Transverse colon (tissue), 4 donors: ENCODE data around the gene POLR3A. TPM values are rescaled to one million over a fixed set of nuclear protein-coding genes. Genes with fewer than 3 reads are reported as not detected.

Source experiments
- DNase-seq: peaks from one replicate; pipeline ENCODE4 v3.0.0-alpha.2; 2019
- H3K27ac ChIP-seq, 4 donors: fragments of 200-600 bp; sonication (generic); 2 replicates each; pipeline ENCODE4 v1.5.1; 2016 to 2018; ENCODE audit warnings: inconsistent platforms in 4 of 4
- H3K27me3 ChIP-seq: fragments of 200-600 bp; sonication (generic); 2 replicates; pipeline ENCODE4 v1.5.1; 2017; ENCODE audit warnings: inconsistent platforms
- H3K36me3 ChIP-seq, 4 donors: fragments of 200-600 bp; sonication (generic); 2 replicates each; pipeline ENCODE4 v1.5.1; 2017 to 2019; ENCODE audit warnings: inconsistent platforms in 4 of 4
- H3K4me1 ChIP-seq, 4 donors: fragments of 200-600 bp; sonication (generic); 2 replicates each; pipeline ENCODE4 v1.5.1; 2017 to 2020; ENCODE audit warnings: inconsistent platforms in 4 of 4
- H3K4me3 ChIP-seq, 4 donors: fragments of 200-600 bp; sonication (generic); 1 replicate in 1 of 4; 2 replicates in 3 of 4; pipeline versions ENCODE4 v1.5.1 to v1.6.1; 2017 to 2019; ENCODE audit warnings: inconsistent platforms in 4 of 4
- H3K9me3 ChIP-seq, 2 donors: fragments of 200-600 bp; sonication (generic); 2 replicates each; pipeline ENCODE4 v1.5.1; 2017 to 2019; ENCODE audit warnings: inconsistent platforms in 2 of 2
- CTCF ChIP-seq, 5 experiments: fragments of 200-600 bp in 3 of 5; fragments of 450-650 bp in 2 of 5; sonication (generic) in 3 of 5; IDR thresholded peaks; 1 replicate in 2 of 5; 2 replicates in 3 of 5; pipeline ENCODE4 v1.5.1; 2016 to 2017; ENCODE audit warnings: antibody characterized with exemption in 5 of 5, inconsistent platforms in 3 of 5, mild to moderate bottlenecking in 2 of 5, moderate library complexity in 1 of 5
- EP300 ChIP-seq: sonication (generic); formaldehyde crosslinking; IDR thresholded peaks from one replicate; pipeline ENCODE4 v1.6.1; 2017; ENCODE audit warnings: antibody characterized with exemption, low read depth
- POLR2A ChIP-seq: fragments of 450-650 bp; IDR thresholded peaks from one replicate; pipeline ENCODE4 v1.6.1; 2016; ENCODE audit warnings: antibody characterized with exemption, mild to moderate bottlenecking, moderate library complexity
- POLR2AphosphoS5 ChIP-seq, 3 donors: sonication (generic); formaldehyde crosslinking; IDR thresholded peaks; one replicate each; pipeline ENCODE4 v1.6.1; 2016; ENCODE audit warnings: antibody characterized with exemption in 3 of 3
- WGBS, 2 donors: methylation state at CpG; one replicate each; pipeline ENCODE4 v1.1.5; 2018; ENCODE audit warnings: low coverage in 1 of 2; 5-methylcytosine and 5-hydroxymethylcytosine counted together
- in situ Hi-C, 4 donors: fragments of 200-750 bp; cut with MboI; loops; one replicate each; pipeline versions ENCODE4 v1.15.0 to v1.15.1; 2017; ENCODE audit warnings: low sequenced_read_pairs in 3 of 4, low pct_ligation_motif_present in 1 of 4, low pct_unique_long_range_greater_than_20kb in 1 of 4
- intact Hi-C: fragments of 100-400 bp; cut with DNase I; formaldehyde crosslinking; loops from one replicate; pipeline ENCODE4 v1.15.1; 2023; ENCODE audit warnings: low total_unique reads
- total RNA-seq, 4 donors: library from RNA; depleted of rRNA; stranded (reverse); fragments of >200 nt; gene quantifications; one replicate each; pipeline ENCODE4 v1.1.0, GENCODE V29; 2016

POLR3A gene
- total RNA-seq, 4 donors from 2014 or later: 8.0 to 16.8 (median 13.1) TPM

- Histone ChIP-seq H3K27me3 (no peaks in the 10 kb centered on the region), H3K27ac (no peak overlapping the region), H3K36me3 (peaks cover 0 to 53% (median 21%) of the 10 kb centered on the region in 4 donors), H3K4me1 (peaks cover 0 to 4% (median 0%) of the 10 kb centered on the region in 4 donors), H3K4me3 (no peak overlapping the region), H3K9me3 (no peaks in the 10 kb centered on the region)
- TF ChIP-seq POLR2A (no peak), CTCF (IDR thresholded peaks at IDR 0.05) (no peak), EP300 (no peak), POLR2AphosphoS5 (IDR thresholded peaks at IDR 0.05) (no peak)
- in situ Hi-C loops (loop anchor here in 1 of 4 donors (25.0 kb wide), 1 partner anchor 141 kb away; no protein-coding TSS in a partner anchor), intact Hi-C loops (loop anchor here (10.0 kb wide), 1 partner anchor 53 kb away; the partner anchor contains the start of gene DLG5)
- 98 to 100% methylated on average over 2 to 3 of the region's 3 CpGs for WGBS, 2 donors
- DNase-seq: no peak
These were observed 51.4 kb downstream of the POLR3A start for GRCh38 chr10:77977934-77978333.

GRCh38 chr10:77977016-77977415, 52.3 kb downstream of the POLR3A start:
- intact Hi-C loops: loop anchor here (10.0 kb wide), 1 partner anchor 52 kb away; the partner anchor contains the start of gene DLG5
- 92 to 100% methylated on average over 2 to 7 of the region's 7 CpGs for WGBS, 2 donors
- no peak for DNase-seq
- H3K4me1 ChIP-seq: peaks cover 0 to 4% (median under 1%) of the 10 kb centered on the region in 4 donors
- peaks cover 0 to 43% (median 18%) of the 10 kb centered on the region in 4 donors for H3K36me3 ChIP-seq
- in situ Hi-C loops: loop anchor here in 1 of 4 donors (25.0 kb wide), 1 partner anchor 140 kb away; no protein-coding TSS in a partner anchor
- no peaks in the 10 kb centered on the region for H3K27me3 ChIP-seq
- TF ChIP-seq EP300: no peak
- TF ChIP-seq POLR2A: no peak
- no peak for TF ChIP-seq POLR2AphosphoS5 (IDR thresholded peaks at IDR 0.05)
- TF ChIP-seq CTCF (IDR thresholded peaks at IDR 0.05): no peak
- H3K27ac ChIP-seq: peak overlapping the region in 1 of 4 donors; percentile 24
- H3K4me3 ChIP-seq: no peak overlapping the region
- H3K9me3 ChIP-seq: no peaks in the 10 kb centered on the region

- DNase-seq: peak; percentile 41
- 71% methylated on average over 9 of the region's 9 CpGs; no CpG with 5 or more reads in 1 of the 2 donors for whole genome bisulfite sequencing, 2 donors
- Histone ChIP-seq H3K9me3 (no peaks in the 10 kb centered on the region), H3K4me1 (peaks cover 0 to 19% (median 7%) of the 10 kb centered on the region in 4 donors), H3K27me3 (no peaks in the 10 kb centered on the region), H3K4me3 (no peak overlapping the region), H3K27ac (peak overlapping the region in 3 of 4 donors; percentile 77 to 81 (median 80)), H3K36me3 (peaks cover 0 to 28% (median 12%) of the 10 kb centered on the region in 4 donors)
- in situ Hi-C loops: loop anchor here in 1 of 4 donors (25.0 kb wide), 1 partner anchor 138 kb away; no protein-coding TSS in a partner anchor
- intact Hi-C loops: loop anchor here (10.0 kb wide), 1 partner anchor 50 kb away; the partner anchor contains the start of gene DLG5
- TF ChIP-seq CTCF (IDR thresholded peaks at IDR 0.05) (no peak), POLR2AphosphoS5 (IDR thresholded peaks at IDR 0.05) (no peak), POLR2A (no peak), EP300 (no peak)
These were observed 54.1 kb downstream of the POLR3A start for GRCh38 chr10:77975086-77975666.

- intact Hi-C loops: loop anchor here (5.0 to 10.0 kb wide), 2 partner anchors 50 to 127 kb away; partner anchors contain the start of gene DLG5
- 57 to 75% methylated on average over 4 to 8 of the region's 8 CpGs for WGBS, 2 donors
- H3K27ac ChIP-seq: peak overlapping the region; percentile 75 to 81 (median 78)
- H3K36me3 ChIP-seq: peaks cover 0 to 22% (median 8%) of the 10 kb centered on the region in 4 donors
- DNase-seq: peak; percentile 20
- H3K4me3 ChIP-seq: no peak overlapping the region
- no peak for TF ChIP-seq EP300
- TF ChIP-seq POLR2AphosphoS5 (IDR thresholded peaks at IDR 0.05): no peak
- TF ChIP-seq POLR2A: no peak
- TF ChIP-seq CTCF (IDR thresholded peaks at IDR 0.05): peak; percentile 11 to 28 (median 21)
- H3K9me3 ChIP-seq: no peaks in the 10 kb centered on the region
- peaks cover 0 to 19% (median 7%) of the 10 kb centered on the region in 4 donors for H3K4me1 ChIP-seq
- H3K27me3 ChIP-seq: no peaks in the 10 kb centered on the region
- in situ Hi-C loops: loop anchor here in 2 of 4 donors (25.0 kb wide), 2 partner anchors 112 to 137 kb away; no protein-coding TSS in a partner anchor
These were observed 54.8 kb downstream of the POLR3A start for GRCh38 chr10:77974396-77975074.
